ENCODE measurements around the gene B9D1.

GRCh38 chr17:19338031-19338990 lies 24.2 kb downstream of the B9D1 start:
- TF ChIP-seq EZH2phosphoT487 (IDR thresholded peaks at IDR 0.05; ENCODE audit: borderline replicate concordance, low read length) = no peak
- TF ChIP-seq, protein P1, sequence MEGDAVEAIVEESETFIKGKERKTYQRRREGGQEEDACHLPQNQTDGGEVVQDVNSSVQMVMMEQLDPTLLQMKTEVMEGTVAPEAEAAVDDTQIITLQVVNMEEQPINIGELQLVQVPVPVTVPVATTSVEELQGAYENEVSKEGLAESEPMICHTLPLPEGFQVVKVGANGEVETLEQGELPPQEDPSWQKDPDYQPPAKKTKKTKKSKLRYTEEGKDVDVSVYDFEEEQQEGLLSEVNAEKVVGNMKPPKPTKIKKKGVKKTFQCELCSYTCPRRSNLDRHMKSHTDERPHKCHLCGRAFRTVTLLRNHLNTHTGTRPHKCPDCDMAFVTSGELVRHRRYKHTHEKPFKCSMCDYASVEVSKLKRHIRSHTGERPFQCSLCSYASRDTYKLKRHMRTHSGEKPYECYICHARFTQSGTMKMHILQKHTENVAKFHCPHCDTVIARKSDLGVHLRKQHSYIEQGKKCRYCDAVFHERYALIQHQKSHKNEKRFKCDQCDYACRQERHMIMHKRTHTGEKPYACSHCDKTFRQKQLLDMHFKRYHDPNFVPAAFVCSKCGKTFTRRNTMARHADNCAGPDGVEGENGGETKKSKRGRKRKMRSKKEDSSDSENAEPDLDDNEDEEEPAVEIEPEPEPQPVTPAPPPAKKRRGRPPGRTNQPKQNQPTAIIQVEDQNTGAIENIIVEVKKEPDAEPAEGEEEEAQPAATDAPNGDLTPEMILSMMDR (IDR thresholded peaks at IDR 0.05; ENCODE audit: low read depth, low read length, poor library complexity, severe bottlenecking) = peak; percentile 81
